Stomach (tissue), 4 donors: ENCODE data around the gene SHLD2.
"Not testable (repeated sequence)": the region's sequence is repeated elsewhere in the genome, so short reads cannot be mapped to it uniquely, and the experiment has no call there.

Experiments used
- CTCF ChIP-seq, 7 experiments: fragments of 450-650 bp in 4 of 7; fragments of 200-600 bp in 3 of 7; sonication (generic) in 3 of 7; IDR thresholded peaks; one replicate each; pipeline ENCODE4 v1.5.1; 2016 to 2019; ENCODE audit warnings: antibody characterized with exemption in 7 of 7, control low read depth in 2 of 7, mild to moderate bottlenecking in 1 of 7
- EP300 ChIP-seq: sonication (generic); formaldehyde crosslinking; IDR thresholded peaks from one replicate; pipeline ENCODE4 v1.6.1; 2017; ENCODE audit warnings: antibody characterized with exemption
- POLR2A ChIP-seq, 4 donors: fragments of 450-650 bp; IDR thresholded peaks; one replicate each; pipeline ENCODE4 v1.6.1; 2016; ENCODE audit warnings: antibody characterized with exemption in 4 of 4, control low read depth in 2 of 4, mild to moderate bottlenecking in 1 of 4, moderate library complexity in 1 of 4
- POLR2AphosphoS5 ChIP-seq, 3 donors: sonication (generic); formaldehyde crosslinking; IDR thresholded peaks; one replicate each; pipeline ENCODE4 v1.6.1; 2016; ENCODE audit warnings: antibody characterized with exemption in 3 of 3

GRCh38 chr10:87204801-87205200, 109.8 kb downstream of the SHLD2 start:
- TF ChIP-seq POLR2A (IDR thresholded peaks at IDR 0.05); POLR2AphosphoS5 (IDR thresholded peaks at IDR 0.05); CTCF (IDR thresholded peaks at IDR 0.05); EP300: not testable (repeated sequence)
